Measurements from ENCODE around the gene THRA. TPM values are rescaled to one million over a fixed set of nuclear protein-coding genes. Genes with fewer than 3 reads are reported as not detected.

The THRA gene
- total RNA-seq, 1 donor from 2014 or later: 31.9 TPM

DNA sequence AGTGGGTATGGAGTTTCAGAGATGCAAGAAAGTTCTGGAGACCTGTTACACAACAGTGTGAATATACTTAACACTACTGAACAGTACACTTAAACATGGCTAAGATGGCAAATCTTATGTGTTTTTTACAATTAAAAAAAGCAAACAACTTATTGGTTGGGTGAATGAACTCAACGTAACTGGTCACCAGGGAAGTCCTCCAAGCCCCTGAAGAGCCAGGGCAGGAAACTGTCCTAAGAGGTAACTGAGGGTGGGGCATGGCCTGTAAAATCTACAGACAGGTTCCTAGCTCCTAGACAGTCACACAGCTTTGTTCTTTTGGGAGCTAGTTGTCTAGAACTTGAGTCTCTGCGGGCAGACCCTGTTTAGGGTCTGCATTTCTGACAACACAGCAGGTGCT lies 37.2 kb upstream of the THRA start:
- Mint-ChIP-seq H3K27me3 (ENCODE audit: low read depth) (no peaks in the 10 kb centered on the region), H3K4me3 (ENCODE audit: unreplicated experiment) (no peak overlapping the region), H3K9me3 (ENCODE audit: low read depth) (no peaks in the 10 kb centered on the region), H3K27ac (ENCODE audit: unreplicated experiment) (no peak overlapping the region), H3K36me3 (ENCODE audit: low read depth) (peaks cover 35% of the 10 kb centered on the region), H3K4me1 (ENCODE audit: low read depth) (peaks cover 31% of the 10 kb centered on the region)
- no peak for TF ChIP-seq CTCF (IDR thresholded peaks at IDR 0.05)
- no peak for DNase-seq (ENCODE audit: low spot score)

GRCh38 chr17:40025991-40026815 lies 36.6 kb upstream of the THRA start:
- Mint-ChIP-seq H3K27me3 (ENCODE audit: low read depth) (no peaks in the 10 kb centered on the region), H3K4me3 (ENCODE audit: unreplicated experiment) (no peak overlapping the region), H3K36me3 (ENCODE audit: low read depth) (peaks cover 40% of the 10 kb centered on the region), H3K27ac (ENCODE audit: unreplicated experiment) (no peak overlapping the region), H3K4me1 (ENCODE audit: low read depth) (peaks cover 27% of the 10 kb centered on the region), H3K9me3 (ENCODE audit: low read depth) (no peaks in the 10 kb centered on the region)
- TF ChIP-seq CTCF (IDR thresholded peaks at IDR 0.05): no peak
- no peak for DNase-seq (ENCODE audit: low spot score)

DNA sequence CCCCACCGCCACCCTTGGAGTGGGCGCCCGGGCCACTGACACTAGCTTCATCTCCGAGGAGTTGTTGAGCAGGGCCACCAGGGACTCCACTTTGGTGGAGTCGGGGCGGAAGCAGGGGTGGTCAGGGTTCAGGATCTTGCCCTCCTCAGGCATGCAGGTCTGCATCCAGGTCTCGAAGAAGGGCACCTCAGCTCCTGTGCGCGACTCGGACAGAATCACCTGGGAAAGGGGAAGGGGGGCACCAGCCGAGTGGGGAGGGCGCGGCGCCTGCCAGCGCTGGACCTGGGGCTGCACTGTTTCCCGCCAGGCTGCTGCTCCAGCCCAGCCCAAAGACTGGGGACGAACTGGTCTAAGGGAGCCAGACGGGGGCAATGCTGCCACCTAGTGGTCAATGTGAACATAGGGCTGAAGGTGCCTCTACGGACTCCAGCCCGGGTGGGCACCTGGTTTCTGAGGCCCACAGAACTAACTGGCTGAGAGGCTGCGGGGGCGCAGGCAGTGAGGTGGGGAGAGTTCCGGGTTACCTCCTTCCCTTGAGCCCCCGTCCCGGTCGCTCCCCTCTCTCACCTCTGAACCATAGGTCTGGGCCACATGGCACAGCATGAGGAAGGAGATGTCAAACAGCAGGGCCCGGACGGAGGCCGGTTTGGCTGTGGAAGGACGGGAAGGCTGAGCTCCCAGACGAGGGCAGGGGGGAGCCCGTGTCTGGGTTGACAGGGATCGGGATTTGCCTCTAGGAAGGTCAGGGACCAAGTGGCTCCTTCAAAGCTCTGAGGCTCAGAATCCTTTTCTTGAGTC lies 35.8 kb upstream of the THRA start:
- no peak overlapping the region for H3K27ac Mint-ChIP-seq (ENCODE audit: unreplicated experiment)
- no peak for DNase-seq (ENCODE audit: low spot score)
- peaks cover 18% of the 10 kb centered on the region for H3K4me1 Mint-ChIP-seq (ENCODE audit: low read depth)
- H3K36me3 Mint-ChIP-seq (ENCODE audit: low read depth): peaks cover 39% of the 10 kb centered on the region
- H3K27me3 Mint-ChIP-seq (ENCODE audit: low read depth): no peaks in the 10 kb centered on the region
- TF ChIP-seq CTCF (IDR thresholded peaks at IDR 0.05): peak; percentile 95
- H3K4me3 Mint-ChIP-seq (ENCODE audit: unreplicated experiment): no peak overlapping the region
- H3K9me3 Mint-ChIP-seq (ENCODE audit: low read depth): no peaks in the 10 kb centered on the region

DNA sequence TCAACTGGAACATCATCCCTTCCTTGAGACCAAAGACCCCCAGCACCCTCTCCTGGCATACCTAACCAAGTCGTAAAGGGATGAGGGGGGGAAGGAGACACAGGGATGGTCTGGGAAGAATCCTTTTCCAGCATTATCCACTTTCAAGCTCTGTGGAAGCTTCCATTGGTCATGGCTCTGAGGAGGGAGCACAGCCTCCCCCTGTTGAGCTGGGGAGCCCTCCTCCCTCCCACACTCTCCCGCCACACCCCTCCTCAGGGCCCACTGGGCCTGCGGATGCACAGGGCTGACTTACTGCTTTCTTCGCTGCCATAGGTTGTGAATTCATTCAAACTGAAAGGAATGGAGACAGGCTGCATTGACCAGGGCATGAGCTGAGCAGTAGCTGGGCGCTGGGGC lies 35.2 kb upstream of the THRA start:
- TF ChIP-seq CTCF (IDR thresholded peaks at IDR 0.05): no peak
- no peak for DNase-seq (ENCODE audit: low spot score)
- Mint-ChIP-seq H3K4me1 (ENCODE audit: low read depth) (peaks cover 14% of the 10 kb centered on the region), H3K27ac (ENCODE audit: unreplicated experiment) (no peak overlapping the region), H3K27me3 (ENCODE audit: low read depth) (no peaks in the 10 kb centered on the region), H3K9me3 (ENCODE audit: low read depth) (no peaks in the 10 kb centered on the region), H3K36me3 (ENCODE audit: low read depth) (peaks cover 40% of the 10 kb centered on the region), H3K4me3 (ENCODE audit: unreplicated experiment) (no peak overlapping the region)

GRCh38 chr17:40028595-40028994 lies 34.2 kb upstream of the THRA start:
- Mint-ChIP-seq H3K4me3 (ENCODE audit: unreplicated experiment) (no peak overlapping the region), H3K27ac (ENCODE audit: unreplicated experiment) (no peak overlapping the region), H3K36me3 (ENCODE audit: low read depth) (peaks cover 43% of the 10 kb centered on the region)

More at GRCh38 chr17:40028595-40028994, 34.2 kb upstream of the THRA start:
- no peaks in the 10 kb centered on the region for H3K9me3 Mint-ChIP-seq (ENCODE audit: low read depth)
- no peak for TF ChIP-seq CTCF (IDR thresholded peaks at IDR 0.05)
- H3K27me3 Mint-ChIP-seq (ENCODE audit: low read depth): no peaks in the 10 kb centered on the region
- no peak for DNase-seq (ENCODE audit: low spot score)
- H3K4me1 Mint-ChIP-seq (ENCODE audit: low read depth): peaks cover 9% of the 10 kb centered on the region
